Psoas muscle (tissue), 8 donors: ENCODE data around the gene SCN7A. TPM values are rescaled to one million over a fixed set of nuclear protein-coding genes. Genes with fewer than 3 reads are reported as not detected.

Experiments used
- ATAC-seq, 4 donors: fragments of 200-7000 bp; cut with Tn5 transposase; one replicate each; pipeline ENCODE4 v1.9.1; 2020; ENCODE audit warnings: moderate library complexity in 3 of 4, mild to moderate bottlenecking in 2 of 4
- DNase-seq, 2 donors: peaks; one replicate each; pipeline ENCODE4 v3.0.0-alpha.2; 2020
- H3K27ac ChIP-seq: fragments of 200-600 bp; one replicate; pipeline ENCODE4 v1.8.0; 2022
- H3K27me3 ChIP-seq, 3 donors: fragments of 200-600 bp in 1 of 3; one replicate each; pipeline versions ENCODE4 v1.6.1 to v1.8.0; 2013 to 2022; ENCODE audit warnings: low read length in 2 of 3, mild to moderate bottlenecking in 2 of 3, moderate library complexity in 1 of 3; ENCODE audit not compliant: insufficient read depth in 3 of 3
- H3K36me3 ChIP-seq, 2 donors: fragments of 200-600 bp in 1 of 2; one replicate each; pipeline versions ENCODE4 v1.6.1 to v1.8.0; 2013 to 2022; ENCODE audit warnings: low read depth in 1 of 2, mild to moderate bottlenecking in 1 of 2, moderate library complexity in 1 of 2; ENCODE audit not compliant: insufficient read depth in 1 of 2
- H3K4me1 ChIP-seq: fragments of 200-600 bp; one replicate; pipeline ENCODE4 v1.8.0; 2022
- H3K4me3 ChIP-seq: fragments of 200-600 bp; one replicate; pipeline ENCODE4 v1.8.0; 2022; ENCODE audit warnings: mild to moderate bottlenecking
- H3K9me3 ChIP-seq: fragments of 200-600 bp; one replicate; pipeline ENCODE4 v1.8.0; 2022
- CTCF ChIP-seq: fragments of 200-600 bp; IDR thresholded peaks from one replicate; pipeline ENCODE4 v1.8.0; 2022; ENCODE audit warnings: antibody characterized with exemption
- WGBS, 3 donors: extraction: QIAGEN DNeasy Blood & Tissue Kit; methylation state at CpG; one replicate each; pipeline versions ENCODE4 v1.1.6 to v1.1.7; 2013; 5-methylcytosine and 5-hydroxymethylcytosine counted together
- intact Hi-C, 2 donors: fragments of 100-400 bp; cut with DNase I; formaldehyde crosslinking; loops; one replicate each; pipeline versions ENCODE4 v1.11.0 to v1.14.2; 2022
- polyA plus RNA-seq, 3 donors: library from polyadenylated mRNA; stranded (reverse); fragments of 200-250 nt; gene quantifications; one replicate each; pipeline ENCODE4 v1.2.3, GENCODE V29; 2013
- total RNA-seq, 4 donors: library from RNA; stranded (reverse); fragmentation: NEBNext Ultra II Directional in 2 of 4; extraction: Animal tissue kit (Norgen Biotek cat#: 25700) in 2 of 4; gene quantifications; one replicate each; pipeline versions ENCODE4 v1.2.1 to v1.2.4, GENCODE V29; 2021 to 2023
- donor health status: healthy with polysubstance abuse.
- donor health status: DM: no; HTN: no; CAD: no; lungs with moderate emphysema.
- donor health status: Bipolar disorder and iron deficiency.
- donor health status: healthy.
- donor health status: DM: yes; HTN: yes; CAD: no.
- donor health status: DM: no; HTN: no; CAD: no.
- donor health status: DM: no; HTN: no; CAD: no.
- donor health status: DM: yes; HTN: yes; CAD: no.

SCN7A gene
- total and polyA plus RNA-seq, 7 donors, result 1.2 to 17.3 (median 2.5) TPM

- no peak for ATAC-seq
- no peaks in the 10 kb centered on the region for H3K4me1 ChIP-seq
- 83 to 91% (median 89%) methylated on average over 7 of the region's 7 CpGs for WGBS, 3 donors
Measured at GRCh38 chr2:166357068-166357949, 136.7 kb downstream of the SCN7A start.

More at GRCh38 chr2:166357068-166357949, 136.7 kb downstream of the SCN7A start:
- Histone ChIP-seq H3K36me3 (no peaks in the 10 kb centered on the region), H3K27me3 (no peaks in the 10 kb centered on the region), H3K27ac (no peak overlapping the region), H3K9me3 (no peaks in the 10 kb centered on the region), H3K4me3 (no peak overlapping the region)
- intact Hi-C loops, result no loop called here
- DNase-seq, result no peak
- TF ChIP-seq CTCF, result no peak

Other genes with a start within 250 kb of the SCN7A start
- gene SCN9A, start 118.3 kb downstream of the SCN7A start, total RNA-seq, result 1 to 10 TPM in 1 of 4 donors, under 1 TPM in 3; 0.34 to 1.1 (median 0.41) TPM
- under 1 TPM; 0.06 to 0.10 (median 0.08) TPM for gene SCN9A, start 118.3 kb downstream of the SCN7A start, polyA plus RNA-seq